Omental fat pad (tissue), 4 donors: Measurements from ENCODE around the gene YY1. TPM values are rescaled to one million over a fixed set of nuclear protein-coding genes. Genes with fewer than 3 reads are reported as not detected.
A peak's percentile ranks its signal among the peaks of the same experiment; 100 is the strongest.

Experiments
- ATAC-seq: fragments of 150-250 bp; one replicate; pipeline ENCODE4 v1.9.1; 2016; ENCODE audit warnings: mild to moderate bottlenecking, moderate library complexity; ENCODE audit not compliant: low FRiP score
- DNase-seq: peaks from one replicate; pipeline ENCODE4 v3.0.0-alpha.2; 2019; ENCODE audit warnings: low spot score
- CTCF ChIP-seq, 3 donors: fragments of 450-650 bp; IDR thresholded peaks; one replicate each; pipeline ENCODE4 v1.5.1; 2016 to 2017; ENCODE audit warnings: antibody characterized with exemption in 3 of 3, mild to moderate bottlenecking in 3 of 3, moderate library complexity in 2 of 3
- total RNA-seq, 4 donors: library from RNA; depleted of rRNA; stranded (reverse); fragments of >200 nt; gene quantifications; one replicate each; pipeline ENCODE4 v1.1.0, GENCODE V29; 2016

The YY1 gene
- total RNA-seq, 4 donors from 2014 or later = 45.1 to 55.5 (median 48.6) TPM

- DNase-seq (no peak), ATAC-seq (no peak)
- TF ChIP-seq CTCF (IDR thresholded peaks at IDR 0.05) = no peak
These were observed 27.6 kb upstream of the YY1 start for GRCh38 chr14:100211366-100211765.

GRCh38 chr14:100211893-100212292 lies 27.1 kb upstream of the YY1 start:
- ATAC-seq (no peak), DNase-seq (no peak)
- no peak for TF ChIP-seq CTCF (IDR thresholded peaks at IDR 0.05)

GRCh38 chr14:100212476-100213333 lies 26.2 kb upstream of the YY1 start:
- ATAC-seq (no peak), DNase-seq (no peak)
- TF ChIP-seq CTCF (IDR thresholded peaks at IDR 0.05) = no peak

- no peak for ATAC-seq
These were observed 25.4 kb upstream of the YY1 start for GRCh38 chr14:100213587-100213955.

GRCh38 chr14:100213956-100214769 lies 24.8 kb upstream of the YY1 start:
- ATAC-seq = peak; percentile 94
- no peak for TF ChIP-seq CTCF (IDR thresholded peaks at IDR 0.05)
- DNase-seq = peak; percentile 77

More at GRCh38 chr14:100213587-100213955, 25.4 kb upstream of the YY1 start:
- TF ChIP-seq CTCF (IDR thresholded peaks at IDR 0.05) = no peak
- no peak for DNase-seq

- no peak for ATAC-seq
- no peak for TF ChIP-seq CTCF (IDR thresholded peaks at IDR 0.05)
- no peak for DNase-seq
These were observed 24.2 kb upstream of the YY1 start for GRCh38 chr14:100214770-100215083.
